ENCODE results near the gene SLC25A51. TPM values are rescaled to one million over a fixed set of nuclear protein-coding genes. Genes with fewer than 3 reads are reported as not detected.
A peak's percentile ranks its signal among the peaks of the same experiment; 100 is the strongest.
"Not testable (repeated sequence)": the region's sequence is repeated elsewhere in the genome, so short reads cannot be mapped to it uniquely, and the experiment has no call there.

Gene SLC25A51
- polyA plus RNA-seq, 5 donors, result 12.4 to 21.1 (median 16.8) TPM

GRCh38 chr9:37921168-37921510, 17.2 kb upstream of the SLC25A51 start:
- no peak for DNase-seq

GRCh38 chr9:37920471-37921167, 16.7 kb upstream of the SLC25A51 start:
- no peak for DNase-seq

GRCh38 chr9:37919956-37920335, 16.0 kb upstream of the SLC25A51 start:
- no peak for DNase-seq

- DNase-seq, result no peak
Measured at GRCh38 chr9:37919246-37919955, 15.5 kb upstream of the SLC25A51 start.

GRCh38 chr9:37918665-37919170, 14.8 kb upstream of the SLC25A51 start:
- no peak for DNase-seq

GRCh38 chr9:37917801-37918664, 14.1 kb upstream of the SLC25A51 start:
- DNase-seq, result no peak

- DNase-seq, result no peak
Measured at GRCh38 chr9:37917313-37917731, 13.4 kb upstream of the SLC25A51 start.

GRCh38 chr9:37916471-37917312, 12.8 kb upstream of the SLC25A51 start:
- DNase-seq, result peak; percentile 84 to 89

- no peak for DNase-seq
Measured at GRCh38 chr9:37915911-37916470, 12.1 kb upstream of the SLC25A51 start.

- DNase-seq, result no peak
Measured at GRCh38 chr9:37914701-37915358, 10.9 kb upstream of the SLC25A51 start.

- DNase-seq, result no peak
Measured at GRCh38 chr9:37914154-37914551, 10.2 kb upstream of the SLC25A51 start.

- DNase-seq, result peak; percentile 75 to 85
Measured at GRCh38 chr9:37913480-37914153, 9.7 kb upstream of the SLC25A51 start.

- DNase-seq, result no peak
Measured at GRCh38 chr9:37911271-37911681, 7.3 kb upstream of the SLC25A51 start.

- no peak for DNase-seq
Measured at GRCh38 chr9:37910271-37910670, 6.3 kb upstream of the SLC25A51 start.

- DNase-seq, result not testable (repeated sequence)
Measured at GRCh38 chr9:37909836-37910235, 5.9 kb upstream of the SLC25A51 start.

- no peak for DNase-seq
Measured at GRCh38 chr9:37909326-37909725, 5.4 kb upstream of the SLC25A51 start.

- no peak for DNase-seq
Measured at GRCh38 chr9:37908698-37909186, 4.8 kb upstream of the SLC25A51 start.

- no peak for DNase-seq
Measured at GRCh38 chr9:37908283-37908682, 4.4 kb upstream of the SLC25A51 start.

All from right lung (tissue), 5 donors.